Hepatocyte (in vitro differentiated cells): ENCODE data around the gene KDF1.

Experiments
- EZH2 ChIP-seq: fragments of 200-600 bp; sonication (generic); IDR thresholded peaks from 2 replicates; pipeline ENCODE4 v1.6.1; 2016; ENCODE audit warnings: antibody characterized with exemption, mild to moderate bottlenecking, borderline replicate concordance
- EZH2phosphoT487 ChIP-seq: fragments of 200-600 bp; sonication (generic); IDR thresholded peaks from one replicate; pipeline ENCODE4 v1.6.1; 2018; ENCODE audit warnings: antibody characterized with exemption, mild to moderate bottlenecking, low read depth, moderate library complexity; ENCODE audit not compliant: unreplicated experiment, severe bottlenecking
- TF ChIP-seq, protein P1 (sequence below): fragments of 200-600 bp; sonication (generic); IDR thresholded peaks from 2 replicates; pipeline ENCODE4 v1.5.1; 2016; ENCODE audit warnings: antibody characterized with exemption, mild to moderate bottlenecking; ENCODE audit not compliant: poor library complexity

- TF ChIP-seq, protein P1, sequence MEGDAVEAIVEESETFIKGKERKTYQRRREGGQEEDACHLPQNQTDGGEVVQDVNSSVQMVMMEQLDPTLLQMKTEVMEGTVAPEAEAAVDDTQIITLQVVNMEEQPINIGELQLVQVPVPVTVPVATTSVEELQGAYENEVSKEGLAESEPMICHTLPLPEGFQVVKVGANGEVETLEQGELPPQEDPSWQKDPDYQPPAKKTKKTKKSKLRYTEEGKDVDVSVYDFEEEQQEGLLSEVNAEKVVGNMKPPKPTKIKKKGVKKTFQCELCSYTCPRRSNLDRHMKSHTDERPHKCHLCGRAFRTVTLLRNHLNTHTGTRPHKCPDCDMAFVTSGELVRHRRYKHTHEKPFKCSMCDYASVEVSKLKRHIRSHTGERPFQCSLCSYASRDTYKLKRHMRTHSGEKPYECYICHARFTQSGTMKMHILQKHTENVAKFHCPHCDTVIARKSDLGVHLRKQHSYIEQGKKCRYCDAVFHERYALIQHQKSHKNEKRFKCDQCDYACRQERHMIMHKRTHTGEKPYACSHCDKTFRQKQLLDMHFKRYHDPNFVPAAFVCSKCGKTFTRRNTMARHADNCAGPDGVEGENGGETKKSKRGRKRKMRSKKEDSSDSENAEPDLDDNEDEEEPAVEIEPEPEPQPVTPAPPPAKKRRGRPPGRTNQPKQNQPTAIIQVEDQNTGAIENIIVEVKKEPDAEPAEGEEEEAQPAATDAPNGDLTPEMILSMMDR = no peak
- TF ChIP-seq EZH2phosphoT487 (no peak), EZH2 (no peak)
Observed at GRCh38 chr1:26945728-26946127, 14.5 kb downstream of the KDF1 start.
